ENCODE measurements around the gene CHKB.
"Not testable (repeated sequence)": the region's sequence is repeated elsewhere in the genome, so short reads cannot be mapped to it uniquely, and the experiment has no call there.

Gene CHKB

DNA sequence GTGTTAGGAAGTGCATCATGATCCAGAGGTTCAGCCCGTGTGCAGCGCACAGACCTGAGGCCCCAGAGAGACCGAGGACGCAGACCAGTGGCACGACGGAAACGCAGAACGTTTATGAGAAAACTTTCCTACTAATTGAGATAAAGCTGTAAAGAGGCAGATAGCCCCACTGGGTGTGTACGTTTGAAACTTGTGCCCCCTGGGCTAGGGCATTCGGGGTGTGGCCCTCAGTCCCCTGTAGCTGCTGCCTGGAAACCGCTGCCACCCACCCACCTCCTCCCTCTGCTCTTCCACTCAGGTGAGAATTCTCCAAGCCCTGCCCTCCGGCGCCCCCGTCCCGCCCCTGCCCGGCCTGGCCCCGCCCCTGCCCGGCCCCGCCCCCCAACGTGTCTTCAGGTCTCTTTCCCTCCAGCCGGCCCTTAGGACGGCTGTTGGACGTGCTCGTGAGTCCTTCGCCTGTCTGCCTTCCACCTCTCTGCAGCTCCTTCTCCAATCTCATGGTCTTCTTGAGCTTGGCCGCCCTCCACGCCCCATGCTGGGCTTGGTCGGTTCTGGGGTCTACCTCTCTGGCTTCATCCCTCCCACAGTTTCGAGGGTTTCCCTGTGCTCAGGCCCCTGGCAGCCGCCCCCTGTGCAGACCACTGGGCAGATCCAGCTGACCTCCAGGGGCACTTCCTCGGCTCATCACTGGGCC is 30.0 kb upstream of the CHKB start:
- no peak overlapping the region for H3K4me3 ChIP-seq (ENCODE audit: low read depth, low read length)

DNA sequence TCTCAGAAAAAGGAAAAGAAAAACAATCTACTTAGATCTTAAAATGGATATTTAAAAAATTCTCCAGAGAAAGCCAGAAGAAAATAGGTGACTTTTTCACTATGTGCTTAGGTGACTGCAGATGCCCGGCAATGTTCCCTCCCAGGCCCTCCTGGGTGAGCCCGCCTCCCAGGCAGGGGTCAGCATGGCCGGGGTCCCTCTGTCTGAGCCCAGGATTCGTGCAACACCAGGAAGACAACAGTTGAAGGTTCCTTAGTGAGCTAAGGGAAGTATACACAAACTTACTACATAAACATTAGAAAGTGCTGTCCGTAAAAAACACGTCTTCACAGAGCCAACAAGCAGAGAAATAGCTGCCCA is 29.5 kb upstream of the CHKB start:
- H3K4me3 ChIP-seq (ENCODE audit: low read depth, low read length): no peak overlapping the region

DNA sequence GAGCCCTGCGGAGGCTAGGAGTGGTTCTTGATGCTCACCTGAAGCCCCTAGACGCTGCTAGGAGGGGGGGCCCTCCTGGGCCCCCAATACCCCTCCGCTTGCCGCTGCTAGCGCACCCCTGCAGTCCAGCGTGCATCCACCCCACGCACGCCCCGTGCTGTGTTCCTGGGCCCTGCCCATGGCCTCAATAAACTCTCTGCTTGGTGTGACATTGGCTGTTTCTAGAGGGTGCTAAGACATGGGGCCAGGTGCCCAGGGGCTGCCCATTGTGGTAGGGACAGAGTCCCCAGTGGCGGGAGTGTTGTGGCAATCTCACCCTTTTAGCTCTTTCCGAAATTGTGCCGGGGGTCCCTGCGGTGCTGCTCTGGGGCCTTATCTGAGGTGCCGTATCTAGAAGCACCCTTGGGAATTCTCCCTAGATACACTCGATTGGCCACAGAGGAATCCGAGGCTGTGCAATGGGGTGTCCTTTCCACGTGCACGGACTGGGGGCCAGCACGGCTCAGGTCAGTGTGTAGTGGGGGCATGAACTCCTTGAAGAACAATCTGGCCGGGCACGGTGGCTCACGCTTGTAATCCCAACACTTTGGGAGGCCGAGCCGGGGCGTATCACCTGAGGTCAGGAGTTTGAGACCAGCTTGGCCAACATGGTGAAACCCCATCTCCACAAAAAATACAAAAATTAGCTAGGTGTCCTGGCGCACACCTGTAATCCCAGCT is 28.9 kb upstream of the CHKB start:
- no peak overlapping the region for H3K4me3 ChIP-seq (ENCODE audit: low read depth, low read length)

DNA sequence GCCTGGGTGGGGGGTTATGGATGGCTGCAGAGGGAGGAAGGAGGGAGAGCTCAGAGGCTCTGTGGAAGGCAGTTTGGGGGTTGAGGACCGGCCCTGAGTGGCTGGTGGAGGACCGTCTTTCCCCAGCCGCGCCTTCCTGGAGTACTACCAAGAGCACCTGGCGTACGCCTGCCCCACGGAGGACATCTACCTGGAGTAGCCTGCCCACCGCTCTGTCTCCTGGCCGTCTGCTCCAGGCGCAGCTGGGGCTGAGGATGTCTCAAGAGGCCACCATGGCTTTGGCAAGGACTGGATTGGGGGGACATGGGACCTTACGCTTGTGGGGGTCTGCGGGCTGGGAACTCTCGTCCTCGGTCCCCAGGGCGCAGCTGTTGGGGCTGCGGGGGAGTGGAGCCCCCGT is 27.9 kb upstream of the CHKB start:
- no peak overlapping the region for H3K4me3 ChIP-seq (ENCODE audit: low read depth, low read length)

DNA sequence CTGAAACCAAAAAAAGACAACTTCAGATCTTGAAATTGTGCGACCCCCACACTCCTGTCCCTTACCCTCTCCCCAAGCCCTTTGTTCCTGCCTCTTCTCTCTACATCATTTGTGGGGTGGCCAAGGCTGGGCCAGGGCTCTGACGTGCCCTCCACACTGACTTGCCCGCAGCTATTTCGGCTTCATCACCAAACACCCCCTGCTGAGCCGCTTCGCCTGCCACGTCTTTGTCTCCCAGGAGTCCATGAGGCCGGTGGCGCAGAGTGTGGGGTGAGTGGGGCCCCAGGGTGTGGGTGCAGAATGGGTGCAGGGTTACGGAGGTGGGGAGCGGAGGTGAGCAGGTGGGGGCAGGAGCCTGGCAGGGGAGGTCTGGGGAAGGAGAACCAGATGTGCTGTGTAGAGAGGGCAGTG is 27.4 kb upstream of the CHKB start:
- H3K4me3 ChIP-seq (ENCODE audit: low read depth, low read length): no peak overlapping the region

DNA sequence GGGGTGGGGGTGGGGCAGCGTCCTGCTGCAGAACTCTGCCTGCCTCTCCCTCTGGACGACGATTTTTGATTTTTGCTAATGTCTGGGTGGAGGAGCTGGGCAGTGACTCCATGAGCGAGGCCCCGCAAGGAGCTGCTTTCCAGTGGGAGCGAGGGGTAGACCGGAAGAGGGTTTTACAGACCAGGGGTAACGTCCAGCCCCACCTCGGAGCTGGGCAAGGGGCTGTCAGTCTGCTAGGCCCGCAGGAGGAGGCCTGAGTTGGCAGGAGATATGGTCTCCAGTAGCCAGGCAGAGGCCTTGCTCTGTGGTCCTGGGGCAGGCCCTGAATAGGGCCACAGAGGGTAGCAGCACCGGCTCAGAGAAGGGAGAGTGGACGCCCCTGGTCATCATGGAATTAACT is 26.9 kb upstream of the CHKB start:
- H3K4me3 ChIP-seq (ENCODE audit: low read depth, low read length): no peak overlapping the region

DNA sequence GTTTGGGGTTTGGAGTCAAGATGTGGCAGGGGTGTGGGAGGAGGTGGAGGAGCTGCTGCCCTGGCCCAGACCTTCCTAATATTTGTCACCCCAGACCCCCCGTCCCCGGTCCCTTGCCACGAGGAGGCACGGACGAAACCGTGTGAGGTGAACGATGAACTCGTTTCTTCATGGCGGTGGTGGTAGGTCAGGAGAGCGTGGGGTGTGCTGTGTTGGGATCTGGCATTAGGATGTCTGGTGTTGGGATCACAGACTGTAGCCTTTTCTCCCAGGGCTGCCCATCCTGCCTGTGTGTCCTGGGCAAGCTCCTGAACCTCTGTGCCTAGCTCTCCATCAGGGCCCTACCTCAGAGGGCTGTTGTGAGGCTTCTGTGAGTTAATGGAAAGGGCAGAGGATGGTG is 26.3 kb upstream of the CHKB start:
- H3K4me3 ChIP-seq (ENCODE audit: low read depth, low read length): no peak overlapping the region

DNA sequence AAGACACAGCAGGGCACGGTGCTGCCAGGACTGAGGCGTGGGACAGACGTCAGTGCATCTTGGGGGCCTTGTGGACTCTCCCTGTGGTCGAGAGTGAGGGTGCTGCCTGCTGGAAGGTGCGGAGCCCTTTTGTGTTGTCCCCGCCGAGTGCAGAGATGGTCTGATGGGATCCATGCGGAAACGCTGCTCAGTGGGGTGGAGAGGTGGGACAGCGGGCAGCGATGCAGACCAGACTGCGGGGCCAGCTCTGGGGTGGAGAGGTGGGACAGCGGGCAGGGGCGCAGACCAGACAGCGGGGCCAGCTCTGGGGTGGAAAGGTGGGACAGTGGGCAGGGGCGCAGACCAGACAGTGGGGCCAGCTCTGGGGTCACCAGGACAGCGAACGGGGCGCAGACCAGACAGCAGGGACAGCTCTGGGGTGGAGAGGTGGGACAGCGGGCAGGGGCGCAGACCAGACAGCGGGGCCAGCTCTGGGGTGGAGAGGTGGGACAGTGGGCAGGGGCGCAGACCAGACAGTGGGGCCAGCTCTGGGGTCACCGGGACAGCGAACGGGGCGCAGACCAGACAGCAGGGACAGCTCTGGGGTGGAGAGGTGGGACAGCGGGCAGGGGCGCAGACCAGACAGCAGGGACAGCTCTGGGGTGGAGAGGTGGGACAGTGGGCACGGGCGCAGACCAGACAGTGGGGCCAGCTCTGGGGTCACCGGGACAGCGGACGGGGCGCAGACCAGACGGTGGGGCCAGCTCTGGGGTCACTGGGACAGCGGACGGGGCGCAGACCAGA is 25.6 kb upstream of the CHKB start:
- H3K4me3 ChIP-seq (ENCODE audit: low read depth, low read length): not testable (repeated sequence)

DNA sequence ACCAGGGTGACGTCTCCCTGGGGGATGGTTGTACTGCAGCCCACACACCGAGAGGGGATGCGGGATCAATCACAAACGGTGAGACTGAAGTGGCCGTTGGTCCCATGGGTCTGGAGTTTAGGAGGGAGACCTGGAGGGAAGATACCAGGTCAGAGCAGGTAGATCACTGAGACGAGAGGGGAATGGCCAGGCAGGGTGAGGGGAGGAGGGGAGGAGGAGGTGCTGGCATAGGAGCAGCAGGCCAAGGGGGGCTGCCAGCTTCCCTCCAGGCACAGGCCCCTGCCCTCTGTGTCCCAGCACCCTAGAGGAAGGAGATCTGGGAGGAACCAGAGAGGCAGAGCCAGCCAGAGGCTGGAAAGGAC is 25.0 kb upstream of the CHKB start:
- no peak overlapping the region for H3K4me3 ChIP-seq (ENCODE audit: low read depth, low read length)

DNA sequence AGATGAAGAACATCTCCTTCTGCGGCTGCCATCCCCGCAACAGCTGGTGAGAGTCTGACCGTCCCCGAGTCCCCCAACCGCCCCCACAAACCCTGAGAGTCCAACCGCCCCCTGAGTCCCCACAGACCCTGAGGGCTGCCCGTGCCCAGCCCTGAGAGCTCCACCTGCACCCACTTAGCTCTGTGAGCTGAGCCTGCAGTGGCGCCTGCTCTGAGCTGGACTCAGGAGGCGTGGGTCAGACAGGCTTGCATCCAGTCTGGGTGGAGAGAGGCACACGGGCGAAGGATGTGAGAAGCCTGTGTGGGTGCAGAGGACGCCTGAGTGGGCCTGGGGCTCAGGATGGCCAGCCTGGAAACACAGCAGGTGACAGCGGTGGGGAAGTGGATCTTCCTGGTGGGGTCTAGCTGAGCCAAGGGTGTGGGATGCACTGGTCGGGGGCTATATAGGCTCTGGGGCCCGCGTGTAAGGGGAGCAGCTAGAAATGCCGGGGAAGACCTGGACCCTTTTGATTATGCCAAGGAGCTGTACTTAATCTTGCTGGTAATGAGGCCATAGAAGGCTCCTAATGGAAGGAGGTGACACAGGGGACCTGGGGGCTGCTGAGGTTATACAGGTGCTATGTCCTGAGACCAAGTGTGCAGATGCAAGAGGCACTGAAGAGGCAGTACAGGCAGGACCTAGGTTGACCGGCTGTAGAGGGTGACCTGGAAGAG is 24.5 kb upstream of the CHKB start:
- H3K4me3 ChIP-seq (ENCODE audit: low read depth, low read length): no peak overlapping the region

DNA sequence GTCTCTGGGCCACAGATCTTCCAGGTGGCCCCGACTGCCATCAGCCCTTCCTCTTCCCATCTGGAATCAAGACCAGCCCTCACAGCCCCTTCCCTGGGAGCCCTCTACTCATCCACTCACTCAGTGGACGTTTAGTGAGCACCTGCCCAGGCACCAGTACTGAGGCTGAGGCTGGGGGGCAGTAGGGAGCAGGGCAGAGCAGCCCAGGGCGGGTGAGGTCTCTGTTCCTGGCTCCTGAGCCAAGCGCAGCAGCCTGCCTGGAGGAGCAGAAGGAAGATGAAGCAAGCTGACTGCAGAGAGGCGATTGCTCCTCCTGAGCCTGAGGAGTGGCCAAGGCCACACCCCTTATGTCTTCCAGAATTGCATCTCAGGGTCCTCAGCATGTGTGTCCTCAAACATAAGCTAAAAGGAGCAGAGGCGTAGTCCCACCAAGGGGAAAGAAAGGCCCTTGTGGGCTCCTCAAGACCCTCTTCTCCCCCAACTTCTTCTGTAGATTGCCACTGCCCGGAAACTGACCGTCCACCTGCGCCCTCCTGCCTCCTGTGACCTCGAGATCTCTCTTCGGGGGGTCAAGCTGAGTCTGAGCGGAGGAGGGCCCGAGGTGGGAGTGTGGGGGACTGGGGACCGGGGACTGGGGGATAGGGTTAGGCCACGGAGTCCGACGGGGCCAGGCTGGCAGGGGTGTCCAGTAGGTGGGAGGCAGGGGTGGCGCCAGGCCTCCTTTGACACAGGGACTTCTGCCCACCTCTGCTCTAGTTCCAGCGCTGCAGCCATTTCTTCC is 23.7 kb upstream of the CHKB start:
- no peak overlapping the region for H3K4me3 ChIP-seq (ENCODE audit: low read depth, low read length)

DNA sequence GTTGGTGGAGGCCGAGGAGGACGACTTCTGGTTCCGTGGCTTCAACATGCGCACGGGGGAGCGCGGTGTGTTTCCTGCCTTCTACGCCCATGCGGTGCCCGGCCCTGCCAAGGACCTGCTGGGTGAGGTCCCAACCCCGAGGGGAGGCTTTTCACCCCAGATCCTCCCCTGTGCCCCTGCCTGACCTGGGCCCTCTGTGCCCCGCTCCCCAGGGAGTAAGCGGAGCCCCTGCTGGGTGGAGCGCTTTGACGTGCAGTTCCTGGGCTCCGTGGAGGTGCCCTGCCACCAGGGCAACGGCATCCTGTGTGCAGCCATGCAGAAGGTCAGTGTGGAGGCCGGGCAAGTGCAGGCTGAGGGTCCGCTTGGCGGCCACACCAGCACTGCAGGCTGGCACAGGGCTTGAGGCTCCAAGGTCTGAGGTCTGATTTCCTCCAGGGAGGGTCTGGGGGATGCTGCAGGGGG is 23.0 kb upstream of the CHKB start:
- no peak overlapping the region for H3K4me3 ChIP-seq (ENCODE audit: low read depth, low read length)

DNA sequence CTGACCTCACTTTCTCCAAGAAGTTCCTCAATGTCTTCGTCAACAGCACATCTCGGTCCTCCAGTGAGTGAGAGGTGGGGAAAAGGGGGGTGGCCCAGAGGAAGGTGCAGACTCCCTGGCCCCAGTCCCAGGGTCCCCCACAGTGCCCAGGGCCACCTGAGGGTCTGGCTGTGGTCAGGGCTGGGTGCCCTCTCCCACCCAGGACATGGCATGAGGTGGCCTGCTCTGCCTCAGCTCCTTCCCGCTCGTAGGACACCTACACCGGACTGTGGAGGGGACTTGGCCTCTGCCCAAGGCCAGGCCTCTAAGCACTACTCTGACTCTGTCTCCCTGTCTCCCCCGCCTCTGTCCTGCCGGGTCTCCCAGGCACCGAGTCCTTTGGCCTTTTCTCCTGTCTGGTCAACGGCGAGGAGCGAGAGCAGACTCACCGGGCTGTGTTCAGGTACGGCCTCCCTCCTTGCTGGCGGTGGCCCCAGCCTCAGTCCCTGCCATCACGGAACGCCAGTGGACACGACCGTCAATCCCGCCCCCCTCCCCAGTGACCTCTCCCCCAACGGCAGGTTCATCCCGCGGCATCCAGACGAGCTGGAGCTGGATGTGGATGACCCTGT is 22.5 kb upstream of the CHKB start:
- H3K4me3 ChIP-seq (ENCODE audit: low read depth, low read length): no peak overlapping the region

DNA sequence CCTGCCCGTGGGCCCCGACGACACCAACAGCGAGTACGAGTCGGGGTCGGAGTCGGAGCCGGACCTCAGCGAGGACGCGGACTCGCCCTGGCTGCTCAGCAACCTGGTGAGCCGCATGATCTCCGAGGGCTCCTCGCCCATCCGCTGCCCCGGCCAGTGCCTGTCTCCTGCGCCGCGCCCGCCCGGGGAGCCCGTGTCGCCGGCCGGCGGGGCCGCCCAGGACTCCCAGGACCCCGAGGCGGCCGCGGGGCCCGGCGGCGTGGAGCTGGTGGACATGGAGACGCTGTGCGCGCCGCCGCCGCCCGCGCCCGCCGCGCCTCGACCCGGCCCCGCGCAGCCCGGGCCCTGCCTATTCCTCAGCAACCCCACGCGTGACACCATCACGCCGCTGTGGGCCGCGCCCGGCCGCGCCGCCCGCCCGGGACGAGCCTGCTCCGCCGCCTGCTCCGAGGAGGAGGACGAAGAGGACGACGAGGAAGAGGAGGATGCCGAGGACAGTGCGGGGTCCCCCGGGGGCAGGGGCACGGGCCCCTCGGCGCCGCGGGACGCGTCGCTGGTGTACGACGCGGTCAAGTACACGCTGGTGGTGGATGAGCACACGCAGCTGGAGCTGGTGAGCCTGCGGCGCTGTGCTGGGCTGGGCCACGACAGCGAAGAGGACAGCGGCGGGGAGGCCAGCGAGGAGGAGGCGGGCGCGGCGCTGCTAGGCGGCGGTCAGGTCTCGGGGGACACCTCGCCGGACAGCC is 21.8 kb upstream of the CHKB start:
- H3K4me3 ChIP-seq (ENCODE audit: low read depth, low read length): no peak overlapping the region

DNA sequence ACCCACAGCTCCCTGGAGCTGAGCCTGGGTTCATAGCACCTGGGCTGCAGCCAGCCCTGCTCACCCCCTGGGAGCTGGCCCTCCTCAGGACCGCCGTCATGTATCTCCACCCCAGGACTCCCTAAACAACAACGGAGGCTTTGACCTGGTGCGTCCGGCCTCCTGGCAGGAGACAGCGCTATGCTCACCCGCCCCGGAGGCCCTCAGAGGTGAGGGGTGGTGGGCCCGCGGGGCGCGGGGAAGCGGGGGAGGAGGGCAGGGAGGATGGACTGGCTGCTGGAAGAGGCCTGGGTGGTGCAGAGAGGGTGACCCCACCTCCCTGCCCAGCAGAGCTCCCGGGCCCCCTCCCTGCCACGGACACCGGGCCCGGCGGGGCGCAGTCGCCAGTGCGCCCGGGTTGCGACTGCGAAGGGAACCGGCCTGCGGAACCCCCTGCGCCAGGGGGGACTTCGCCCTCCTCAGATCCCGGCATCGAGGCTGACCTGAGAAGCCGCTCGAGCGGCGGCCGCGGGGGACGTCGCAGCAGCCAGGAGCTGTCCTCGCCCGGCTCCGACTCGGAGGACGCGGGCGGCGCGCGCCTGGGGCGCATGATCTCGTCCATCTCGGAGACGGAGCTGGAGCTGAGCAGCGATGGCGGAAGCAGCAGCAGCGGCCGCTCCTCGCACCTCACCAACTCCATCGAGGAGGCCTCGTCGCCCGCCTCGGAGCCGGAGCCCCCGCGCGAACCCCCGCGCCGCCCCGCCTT is 21.0 kb upstream of the CHKB start:
- no peak overlapping the region for H3K4me3 ChIP-seq (ENCODE audit: low read depth, low read length)

DNA sequence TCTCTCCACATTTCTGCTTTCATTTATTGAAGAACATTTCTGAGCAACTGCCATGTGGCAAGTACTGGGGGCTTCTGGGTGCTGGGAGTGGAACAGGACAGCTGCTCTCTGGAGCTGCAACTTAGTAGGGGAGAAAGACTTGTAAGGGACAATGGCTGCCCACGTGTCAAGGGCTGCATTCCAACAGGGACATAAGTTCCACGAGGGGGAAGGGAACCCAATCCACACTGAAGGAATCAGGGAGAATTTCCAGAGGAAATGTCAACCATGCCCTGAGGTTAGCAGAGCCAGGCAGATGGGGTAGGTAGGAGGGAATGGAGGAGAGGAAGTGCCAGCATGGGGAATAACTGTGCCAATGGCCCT is 19.7 kb upstream of the CHKB start:
- no peak overlapping the region for H3K4me3 ChIP-seq (ENCODE audit: low read depth, low read length)

DNA sequence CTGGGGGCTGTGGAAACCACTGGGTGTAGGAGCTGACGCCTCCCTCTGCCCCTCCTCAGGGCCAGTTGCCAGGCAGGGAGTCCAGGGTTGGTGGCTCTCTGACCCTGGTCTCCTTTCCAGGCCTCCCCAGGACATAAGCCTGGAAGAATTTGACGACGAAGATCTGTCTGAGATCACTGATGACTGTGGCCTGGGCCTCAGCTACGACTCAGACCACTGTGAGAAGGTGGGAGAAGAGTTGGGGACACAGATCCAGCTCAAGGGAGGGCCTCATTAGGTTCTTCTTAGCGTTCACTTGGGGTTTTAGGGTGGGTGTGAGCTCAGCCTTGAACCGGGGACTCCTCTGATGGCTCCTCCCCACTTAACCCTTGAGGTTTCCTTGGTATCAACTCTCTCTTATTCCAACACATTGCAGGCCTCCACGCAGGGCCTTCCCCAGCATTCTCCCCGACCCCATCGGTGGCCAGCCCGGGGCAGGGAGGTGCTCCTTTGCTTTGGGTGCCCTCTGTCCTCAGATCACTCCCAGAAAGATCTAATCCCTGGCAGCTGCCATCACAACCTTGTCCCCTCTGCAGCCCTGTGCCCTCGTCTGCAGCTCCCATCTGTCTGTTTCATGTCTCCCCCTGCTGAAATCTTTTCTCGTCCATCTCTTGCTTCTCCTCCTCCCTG is 19.2 kb upstream of the CHKB start:
- H3K4me3 ChIP-seq (ENCODE audit: low read depth, low read length): no peak overlapping the region

DNA sequence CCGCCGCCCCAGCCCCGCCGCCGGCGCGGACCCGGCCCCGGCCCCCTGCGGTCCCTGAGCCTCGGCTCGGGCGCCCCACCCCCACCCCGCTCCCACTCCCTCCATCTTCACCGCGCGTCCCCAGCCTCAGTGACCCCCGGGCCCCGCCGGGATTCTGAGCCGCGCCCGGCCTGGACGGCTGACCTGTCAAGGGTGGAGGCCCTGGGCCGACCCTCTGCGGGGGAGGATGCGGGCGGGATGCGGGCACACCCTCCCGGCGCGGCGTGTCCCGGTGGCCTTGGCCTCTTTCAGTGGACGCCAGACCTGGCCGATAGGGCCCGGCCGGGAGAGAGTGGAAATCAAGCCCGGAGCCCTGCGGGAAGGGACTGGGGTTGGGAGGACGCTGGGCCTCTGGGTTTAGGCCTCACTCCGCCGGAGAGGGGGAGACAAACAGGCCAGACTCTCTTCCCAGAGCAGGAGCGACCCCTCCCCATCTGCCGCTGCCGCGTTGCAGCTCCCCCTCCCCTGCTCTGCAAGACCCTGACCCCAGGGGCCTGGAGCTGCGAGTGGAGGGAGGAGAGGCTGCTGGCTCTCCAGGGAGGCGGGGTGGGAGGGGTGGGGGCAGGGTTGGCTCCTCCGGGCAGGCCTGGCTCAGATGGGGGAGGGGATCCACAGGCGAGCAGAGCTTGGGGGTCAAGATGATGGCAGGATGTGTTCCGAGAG is 18.5 kb upstream of the CHKB start:
- peak overlapping the region; percentile 6 for H3K4me3 ChIP-seq (ENCODE audit: low read depth, low read length)
